K562 (cell line): Measurements from ENCODE around the gene PTX3. TPM values are rescaled to one million over a fixed set of nuclear protein-coding genes. Genes with fewer than 3 reads are reported as not detected.

Experiments
- polyA plus RNA-seq, 8 experiments: library from polyadenylated mRNA; depleted of rRNA in 4 of 8; stranded (reverse) in 5 of 8; unstranded in 3 of 8; fragments of >200 nt; fragmentation: Nextera tagmentation in 2 of 8; fragmentation: Illumina TruSeq in 1 of 8; extraction: Ambion mirVana in 2 of 8; extraction: Trizol in 1 of 8; gene quantifications; 2 replicates each; pipeline versions ENCODE4 v1.2.1 to v1.2.3, GENCODE V29; 2011 to 2014; ENCODE audit warnings: inconsistent platforms in 1 of 8, missing spikeins in 1 of 8
- total RNA-seq, 7 experiments: library from RNA; depleted of rRNA in 6 of 7; stranded (reverse); fragments of >200 nt in 6 of 7; fragmentation: Illumina TruSeq in 2 of 7; extraction: Trizol in 2 of 7; gene quantifications; 2 replicates each; pipeline versions ENCODE4 v1.2.1 to v1.2.3, GENCODE V29; 2011 to 2021; ENCODE audit warnings: low replicate concordance in 1 of 7

The PTX3 gene
- total and polyA plus RNA-seq, 9 of the 15 experiments (the other 6 are each of a cell fraction or from before 2014, with no cell fraction given), result 0.04 to 0.33 (median 0.15) TPM; not detected in 2

Other genes with a start within 250 kb of the PTX3 start
- 3.7 and 5.3 TPM in 2 replicates for gene VEPH1, start 66.6 kb downstream of the PTX3 start, total RNA-seq (2014; rRNA removed)
- gene VEPH1, start 66.6 kb downstream of the PTX3 start, total RNA-seq (2014; rRNA removed; fragmentation: Illumina TruSeq; extraction: Trizol), result 5.8 and 8.1 TPM in 2 replicates
- 5.3 and 5.7 TPM in 2 replicates for gene VEPH1, start 66.6 kb downstream of the PTX3 start, total RNA-seq (2015; rRNA removed; fragmentation: Illumina TruSeq; extraction: Trizol)
- gene VEPH1, start 66.6 kb downstream of the PTX3 start, total RNA-seq (2021), result 4.6 and 5.1 TPM in 2 replicates
- 2.7 and 15.6 TPM in 2 replicates for gene VEPH1, start 66.6 kb downstream of the PTX3 start, polyA plus RNA-seq (2011; rRNA removed)
- 7.4 and 8.3 TPM in 2 replicates for gene VEPH1, start 66.6 kb downstream of the PTX3 start, polyA plus RNA-seq (2014; fragmentation: Illumina TruSeq; extraction: Trizol)
- 10 to 100 TPM; 10.4 to 11.2 TPM for gene VEPH1, start 66.6 kb downstream of the PTX3 start, polyA plus RNA-seq (2014; fragmentation: Nextera tagmentation; extraction: Ambion mirVana)
- gene VEPH1, start 66.6 kb downstream of the PTX3 start, polyA plus RNA-seq (2014; rRNA removed), result 4.4 and 4.5 TPM in 2 replicates